A549 (cell line): ENCODE data around the gene AAK1. TPM values are rescaled to one million over a fixed set of nuclear protein-coding genes. Genes with fewer than 3 reads are reported as not detected.

ENCODE experiments used
- ATAC-seq, 2 experiments: fragments of 200-7000 bp in 1 of 2; fragments of >200 bp in 1 of 2; cut with Nextera tagmentation in 1 of 2; cut with Tn5 transposase in 1 of 2; 3 replicates each; pipeline versions ENCODE4 v1.8.0 to v1.9.1; 2018 to 2020; ENCODE audit warnings: mild to moderate bottlenecking in 1 of 2, moderate library complexity in 1 of 2
- CTCF ChIA-PET: fragments of 300-600 bp; sonication (Branson Sonifier 250); formaldehyde crosslinking; extraction: SDS; loops from one replicate; lab custom pipeline; 2021; ENCODE audit warnings: antibody characterized with exemption, inconsistent platforms; lab: Yijun Ruan, JAX
- POLR2A ChIA-PET: fragments of 350-600 bp; formaldehyde crosslinking; extraction: SDS; loops from one replicate; lab custom pipeline; 2021; ENCODE audit warnings: antibody characterized with exemption, inconsistent platforms; lab: Yijun Ruan, JAX
- DNase-seq, 2 experiments: peaks; one replicate each; pipeline versions ENCODE4 v3.0.0 to v3.0.0-alpha.2; 2011 to 2016; ENCODE audit warnings: low read depth in 1 of 2, low spot score in 1 of 2
- FAIRE-seq: peaks from 2 replicates; lab custom pipeline; 2011; peaks lifted over from hg19 to GRCh38; lab: Jason Lieb, UNC
- H3K27ac ChIP-seq, 2 experiments: fragments of >200 bp; sonication (Bioruptor Twin); formaldehyde crosslinking; 3 replicates each; pipeline ENCODE4 v1.5.1; 2016 to 2017
- H3K4me1 ChIP-seq: fragments of >200 bp; sonication (Bioruptor Twin); formaldehyde crosslinking; 3 replicates; pipeline ENCODE4 v1.6.1; 2016
- H3K4me2 ChIP-seq: fragments of >200 bp; sonication (Bioruptor Twin); formaldehyde crosslinking; 3 replicates; pipeline ENCODE4 v1.6.1; 2016
- H3K4me3 ChIP-seq: fragments of >200 bp; sonication (Bioruptor Twin); formaldehyde crosslinking; 3 replicates; pipeline ENCODE4 v1.5.1; 2016
- H3K9me3 ChIP-seq: fragments of >200 bp; sonication (Bioruptor Twin); formaldehyde crosslinking; 3 replicates; pipeline ENCODE4 v1.6.1; 2016
- CEBPB ChIP-seq, 2 experiments: fragments of >200 bp in 1 of 2; sonication (Bioruptor Twin) in 1 of 2; formaldehyde crosslinking in 1 of 2; IDR thresholded peaks; 2 replicates each; pipeline ENCODE4 v1.6.1; 2012 to 2016
- CHD2 ChIP-seq: fragments of 150-350 bp; IDR thresholded peaks from 2 replicates; pipeline ENCODE4 v1.6.1; 2014; ENCODE audit warnings: low read length; ENCODE audit not compliant: partially characterized antibody
- CHD4 ChIP-seq: fragments of 200-600 bp; sonication (generic); IDR thresholded peaks from 2 replicates; pipeline ENCODE4 v1.6.1; 2016; ENCODE audit warnings: antibody characterized with exemption, mild to moderate bottlenecking, borderline replicate concordance
- FOSL2 ChIP-seq, 2 experiments: fragments of 450-650 bp in 1 of 2; fragments of >200 bp in 1 of 2; sonication (Bioruptor Twin) in 1 of 2; formaldehyde crosslinking; IDR thresholded peaks; 2 replicates each; pipeline versions ENCODE4 v1.5.0 to v1.6.1; 2016 to 2020; ENCODE audit warnings: mild to moderate bottlenecking in 1 of 2, moderate library complexity in 1 of 2
- FOXS1 ChIP-seq: fragments of 250-450 bp; sonication (Bioruptor Pico); IDR thresholded peaks from 2 replicates; pipeline ENCODE4 v1.5.0; 2020; ENCODE audit warnings: mild to moderate bottlenecking, moderate library complexity
- HDAC2 ChIP-seq: fragments of 200-600 bp; sonication (generic); IDR thresholded peaks from 2 replicates; pipeline ENCODE4 v1.6.1; 2016
- JUNB ChIP-seq: fragments of >200 bp; sonication (Bioruptor Twin); formaldehyde crosslinking; IDR thresholded peaks from 2 replicates; pipeline ENCODE4 v1.6.1; 2016
- MAFK ChIP-seq: fragments of 450-650 bp; IDR thresholded peaks from 2 replicates; pipeline ENCODE4 v1.6.1; 2014; ENCODE audit not compliant: partially characterized antibody
- MYC ChIP-seq: IDR thresholded peaks from 2 replicates; pipeline ENCODE4 v1.6.1; 2012; ENCODE audit warnings: mild to moderate bottlenecking, inconsistent platforms, low read length, improper control_type of control experiment, borderline replicate concordance
- NFE2L2 ChIP-seq: fragments of 150-350 bp; conservative IDR thresholded peaks from 2 replicates; pipeline ENCODE4 v1.6.1; 2014; ENCODE audit warnings: low read length
- NR3C1 ChIP-seq: fragments of >200 bp; sonication (Bioruptor Twin); formaldehyde crosslinking; IDR thresholded peaks from 3 replicates; pipeline ENCODE4 v1.6.1; 2017
- SREBF2 ChIP-seq: fragments of 450-650 bp; IDR thresholded peaks from 2 replicates; pipeline ENCODE4 v1.6.1; 2014; ENCODE audit warnings: mild to moderate bottlenecking, moderate library complexity
- TFCP2L1 ChIP-seq: fragments of 250-450 bp; sonication (Bioruptor Pico); IDR thresholded peaks from 2 replicates; pipeline ENCODE4 v1.5.0; 2021; ENCODE audit warnings: mild to moderate bottlenecking
- TP53 ChIP-seq: fragments of 250-450 bp; sonication (Bioruptor Pico); IDR thresholded peaks from 2 replicates; pipeline ENCODE4 v1.5.0; 2021; ENCODE audit warnings: mild to moderate bottlenecking, moderate library complexity
- WGBS: methylation state at CpG from one replicate; pipeline ENCODE4 v1.1.6; 2017; ENCODE audit errors: missing lambda C conversion rate; 5-methylcytosine and 5-hydroxymethylcytosine counted together
- polyA plus RNA-seq, 4 experiments: library from polyadenylated mRNA; depleted of rRNA in 3 of 4; stranded (reverse); fragments of >200 nt; fragmentation: RNase III in 1 of 4; extraction: RNeasy Plus Mini Kit Qiagen cat#74134 plus additional on column Dnase treatment in 1 of 4; gene quantifications; 2 replicates in 3 of 4; 3 replicates in 1 of 4; pipeline ENCODE4 v1.2.3, GENCODE V29; 2011 to 2017
- TF ChIP-seq, protein P1 (sequence below): fragments of 250-450 bp; sonication (Bioruptor Pico); IDR thresholded peaks from 2 replicates; pipeline ENCODE4 v1.5.0; 2020; ENCODE audit warnings: low read depth, mild to moderate bottlenecking, moderate library complexity
- TF ChIP-seq, protein P2 (sequence below): fragments of >200 bp; sonication (Bioruptor Twin); formaldehyde crosslinking; IDR thresholded peaks from 3 replicates; pipeline ENCODE4 v1.6.1; 2016
- TF ChIP-seq, protein P3 (sequence below): IDR thresholded peaks from 2 replicates; pipeline ENCODE4 v1.6.1; 2012

Gene AAK1
- polyA plus RNA-seq, 2 of the 4 experiments (the other 2 are of a cell fraction), result 15.9 to 25.7 TPM

GRCh38 chr2:69538872-69539548 lies 104.5 kb downstream of the AAK1 start:
- DNase-seq, result no peak
- 47% methylated on average over 7 of the region's 7 CpGs for WGBS
- ATAC-seq, result peak; percentile 64 to 78; a peak in 5 of 6 replicates
- Histone ChIP-seq H3K9me3 (peaks cover 6% of the 10 kb centered on the region), H3K4me2 (peak overlapping the region; percentile 53), H3K4me3 (no peak overlapping the region), H3K4me1 (peaks cover 12% of the 10 kb centered on the region), H3K27ac (peak overlapping the region in 1 of 2 experiments; percentile 61; a peak in 3 of 6 replicates)
- FAIRE-seq, result no peak
- ChIA-PET CTCF (interaction anchor here (1.0 to 2.5 kb wide), 3 partner anchors 10 to 43 kb away, joined by 3 to 11 read pairs (median 5); no protein-coding TSS in a partner anchor), POLR2A (interaction anchor here (0.7 kb wide), 1 partner anchor 101 kb away, joined by 3 read pairs; no protein-coding TSS in a partner anchor)
- TF ChIP-seq FOSL2 (IDR thresholded peaks at IDR 0.05), result peak; percentile 8; the same call in 1 of the 2 replicates
- peak; percentile 45; the same call in 1 of the 2 replicates for TF ChIP-seq FOSL2 (CRISPR knock-in tag; IDR thresholded peaks at IDR 0.05)
- no peak for TF ChIP-seq CHD4
- no peak for TF ChIP-seq TFCP2L1 (CRISPR knock-in tag)

GRCh38 chr2:69538249-69538648 lies 105.3 kb downstream of the AAK1 start:
- no peak for FAIRE-seq
- peaks cover 13% of the 10 kb centered on the region for H3K9me3 ChIP-seq
- no peak for ATAC-seq
- WGBS, result 96% methylated on average over 4 of the region's 4 CpGs
- no peak overlapping the region for H3K4me2 ChIP-seq
- POLR2A ChIA-PET, result interaction anchor here (0.7 kb wide), 1 partner anchor 101 kb away, joined by 3 read pairs; no protein-coding TSS in a partner anchor
- TF ChIP-seq HDAC2, result no peak
- TF ChIP-seq FOSL2 (IDR thresholded peaks at IDR 0.05), result no peak
- no peak for TF ChIP-seq FOSL2 (CRISPR knock-in tag; IDR thresholded peaks at IDR 0.05)
- no peak for TF ChIP-seq TP53 (CRISPR knock-in tag)
- TF ChIP-seq NFE2L2, result no peak
- TF ChIP-seq CHD4, result no peak
- TF ChIP-seq NR3C1, result no peak
- TF ChIP-seq FOXS1 (CRISPR knock-in tag), result no peak
- no peak for TF ChIP-seq CHD2
- TF ChIP-seq, protein P1, sequence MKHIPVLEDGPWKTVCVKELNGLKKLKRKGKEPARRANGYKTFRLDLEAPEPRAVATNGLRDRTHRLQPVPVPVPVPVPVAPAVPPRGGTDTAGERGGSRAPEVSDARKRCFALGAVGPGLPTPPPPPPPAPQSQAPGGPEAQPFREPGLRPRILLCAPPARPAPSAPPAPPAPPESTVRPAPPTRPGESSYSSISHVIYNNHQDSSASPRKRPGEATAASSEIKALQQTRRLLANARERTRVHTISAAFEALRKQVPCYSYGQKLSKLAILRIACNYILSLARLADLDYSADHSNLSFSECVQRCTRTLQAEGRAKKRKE (CRISPR knock-in tag), result no peak
- TF ChIP-seq MYC, result no peak
- TF ChIP-seq MAFK, result no peak
- no peak for TF ChIP-seq JUNB
- no peak for TF ChIP-seq CEBPB (IDR thresholded peaks at IDR 0.05)
- no peak for TF ChIP-seq SREBF2
- TF ChIP-seq, protein P2, sequence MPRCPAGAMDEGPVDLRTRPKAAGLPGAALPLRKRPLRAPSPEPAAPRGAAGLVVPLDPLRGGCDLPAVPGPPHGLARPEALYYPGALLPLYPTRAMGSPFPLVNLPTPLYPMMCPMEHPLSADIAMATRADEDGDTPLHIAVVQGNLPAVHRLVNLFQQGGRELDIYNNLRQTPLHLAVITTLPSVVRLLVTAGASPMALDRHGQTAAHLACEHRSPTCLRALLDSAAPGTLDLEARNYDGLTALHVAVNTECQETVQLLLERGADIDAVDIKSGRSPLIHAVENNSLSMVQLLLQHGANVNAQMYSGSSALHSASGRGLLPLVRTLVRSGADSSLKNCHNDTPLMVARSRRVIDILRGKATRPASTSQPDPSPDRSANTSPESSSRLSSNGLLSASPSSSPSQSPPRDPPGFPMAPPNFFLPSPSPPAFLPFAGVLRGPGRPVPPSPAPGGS, result no peak
- TF ChIP-seq, protein P3, sequence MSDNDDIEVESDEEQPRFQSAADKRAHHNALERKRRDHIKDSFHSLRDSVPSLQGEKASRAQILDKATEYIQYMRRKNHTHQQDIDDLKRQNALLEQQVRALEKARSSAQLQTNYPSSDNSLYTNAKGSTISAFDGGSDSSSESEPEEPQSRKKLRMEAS, result no peak
- H3K4me1 ChIP-seq, result peaks cover 12% of the 10 kb centered on the region
- peak overlapping the region in 1 of 2 experiments; percentile 61; a peak in 2 of 6 replicates for H3K27ac ChIP-seq
- CTCF ChIA-PET, result interaction anchor here (1.0 to 2.5 kb wide), 3 partner anchors 11 to 43 kb away, joined by 3 to 11 read pairs (median 5); no protein-coding TSS in a partner anchor
- DNase-seq, result no peak
- H3K4me3 ChIP-seq, result no peak overlapping the region

GRCh38 chr2:69535817-69536241 lies 107.7 kb downstream of the AAK1 start:
- DNase-seq, result no peak
- POLR2A ChIA-PET, result no interaction called here
- no peak for ATAC-seq
- WGBS, result 85% methylated on average over 5 of the region's 5 CpGs
- CTCF ChIA-PET, result interaction anchor here (1.1 to 1.2 kb wide), 2 partner anchors 24 to 66 kb away, joined by 3 read pairs; no protein-coding TSS in a partner anchor
- TF ChIP-seq NR3C1 (no peak), TP53 (CRISPR knock-in tag) (no peak)
- Histone ChIP-seq H3K4me3 (no peak overlapping the region), H3K4me1 (peaks cover 12% of the 10 kb centered on the region), H3K4me2 (no peak overlapping the region), H3K9me3 (peaks cover 25% of the 10 kb centered on the region), H3K27ac (no peak overlapping the region)
- FAIRE-seq, result no peak
